Mesenchymal stem cell (in vitro differentiated cells and primary cell): Measurements from ENCODE around the gene ARAP2.
A peak's percentile ranks its signal among the peaks of the same experiment; 100 is the strongest.

ENCODE experiments used
- DNase-seq: peaks from one replicate; pipeline ENCODE4 v3.0.0-alpha.2; 2013
- H2AFZ ChIP-seq: one replicate; pipeline ENCODE4 v1.6.1; 2013; ENCODE audit warnings: low read depth, mild to moderate bottlenecking, control low read depth, inconsistent platforms, low read length, moderate library complexity
- H2AK5ac ChIP-seq: 2 replicates; pipeline ENCODE4 v1.6.1; 2013; ENCODE audit warnings: low read length, moderate library complexity, mild to moderate bottlenecking, inconsistent platforms; ENCODE audit not compliant: severe bottlenecking
- H2BK120ac ChIP-seq: one replicate; pipeline ENCODE4 v1.6.1; 2013; ENCODE audit warnings: low read depth, mild to moderate bottlenecking, inconsistent platforms, low read length, moderate library complexity
- H2BK12ac ChIP-seq, 2 experiments: one replicate each; pipeline ENCODE4 v1.6.1; 2013; ENCODE audit warnings: inconsistent platforms in 2 of 2, low read length in 2 of 2, mild to moderate bottlenecking in 2 of 2, moderate library complexity in 2 of 2, control low read depth in 1 of 2
- H2BK15ac ChIP-seq: one replicate; pipeline ENCODE4 v1.6.1; 2013; ENCODE audit warnings: mild to moderate bottlenecking, low read depth, inconsistent platforms; ENCODE audit not compliant: poor library complexity, severe bottlenecking
- H2BK5ac ChIP-seq: 2 replicates; pipeline ENCODE4 v1.6.1; 2013; ENCODE audit warnings: low read depth, mild to moderate bottlenecking, low read length, control low read depth, inconsistent platforms; ENCODE audit not compliant: poor library complexity, severe bottlenecking
- H3K14ac ChIP-seq, 2 experiments: one replicate each; pipeline ENCODE4 v1.6.1; 2013; ENCODE audit warnings: inconsistent platforms in 2 of 2, low read length in 2 of 2, control low read depth in 1 of 2, mild to moderate bottlenecking in 1 of 2, moderate library complexity in 1 of 2
- H3K18ac ChIP-seq, 2 experiments: one replicate each; pipeline ENCODE4 v1.6.1; 2013; ENCODE audit warnings: inconsistent platforms in 2 of 2, low read length in 2 of 2, control low read depth in 1 of 2, low read depth in 1 of 2, mild to moderate bottlenecking in 1 of 2
- H3K23ac ChIP-seq, 2 experiments: one replicate each; pipeline ENCODE4 v1.6.1; 2013; ENCODE audit warnings: inconsistent platforms in 2 of 2, low read length in 2 of 2, mild to moderate bottlenecking in 2 of 2, moderate library complexity in 2 of 2, control low read depth in 1 of 2
- H3K27ac ChIP-seq: 2 replicates; pipeline ENCODE4 v1.5.1; 2013; ENCODE audit warnings: mild to moderate bottlenecking, moderate library complexity, low read length, control low read depth, inconsistent platforms; ENCODE audit not compliant: poor library complexity, severe bottlenecking
- H3K27me3 ChIP-seq, 2 experiments: 2 replicates each; pipeline versions ENCODE4 v1.6.1 to v1.7.0; 2013; ENCODE audit warnings: low read length in 2 of 2, mild to moderate bottlenecking in 2 of 2, moderate library complexity in 2 of 2, control low read depth in 1 of 2, inconsistent platforms in 1 of 2; ENCODE audit not compliant: control insufficient read depth in 1 of 2, insufficient read depth in 1 of 2
- H3K36me3 ChIP-seq, 2 experiments: 2 replicates each; pipeline versions ENCODE4 v1.6.1 to v1.7.0; 2013; ENCODE audit warnings: low read length in 2 of 2, control low read depth in 1 of 2, inconsistent platforms in 1 of 2, low read depth in 1 of 2, mild to moderate bottlenecking in 1 of 2; ENCODE audit not compliant: insufficient read depth in 2 of 2, control insufficient read depth in 1 of 2
- H3K4ac ChIP-seq, 2 experiments: one replicate each; pipeline ENCODE4 v1.6.1; 2013; ENCODE audit warnings: inconsistent platforms in 2 of 2, low read length in 2 of 2, mild to moderate bottlenecking in 2 of 2, moderate library complexity in 2 of 2, control low read depth in 1 of 2, low read depth in 1 of 2
- H3K4me1 ChIP-seq: 2 replicates; pipeline ENCODE4 v1.6.1; 2013; ENCODE audit warnings: low read depth, low read length, control low read depth; ENCODE audit not compliant: control insufficient read depth, insufficient read depth
- H3K4me2 ChIP-seq: 2 replicates; pipeline ENCODE4 v1.6.1; 2013; ENCODE audit warnings: low read length, mild to moderate bottlenecking, inconsistent platforms; ENCODE audit not compliant: poor library complexity, severe bottlenecking
- H3K4me3 ChIP-seq, 2 experiments: 2 replicates each; pipeline versions ENCODE4 v1.5.1 to v1.7.0; 2013; ENCODE audit warnings: low read length in 2 of 2, mild to moderate bottlenecking in 2 of 2, control low read depth in 1 of 2, low read depth in 1 of 2; ENCODE audit not compliant: insufficient read depth in 1 of 2
- H3K79me1 ChIP-seq: replicated peaks from 2 replicates; pipeline ENCODE4 v1.6.1; 2013; ENCODE audit warnings: mild to moderate bottlenecking, control low read depth, low read length, inconsistent platforms; ENCODE audit not compliant: poor library complexity, severe bottlenecking
- H3K9ac ChIP-seq: 2 replicates; pipeline ENCODE4 v1.7.0; 2013; ENCODE audit warnings: mild to moderate bottlenecking, low read length, moderate library complexity
- H3K9me3 ChIP-seq: 2 replicates; pipeline ENCODE4 v1.7.0; 2013; ENCODE audit warnings: mild to moderate bottlenecking, low read length; ENCODE audit not compliant: control insufficient read depth
- H4K8ac ChIP-seq: one replicate; pipeline ENCODE4 v1.6.1; 2013; ENCODE audit warnings: inconsistent platforms, mild to moderate bottlenecking, low read length, moderate library complexity
- H4K91ac ChIP-seq: one replicate; pipeline ENCODE4 v1.6.1; 2013; ENCODE audit warnings: mild to moderate bottlenecking, low read length, inconsistent platforms
- WGBS: methylation state at CpG from one replicate; pipeline ENCODE4 v1.1.7; 2013; ENCODE audit warnings: mixed read lengths; 5-methylcytosine and 5-hydroxymethylcytosine counted together

ARAP2 gene

DNA sequence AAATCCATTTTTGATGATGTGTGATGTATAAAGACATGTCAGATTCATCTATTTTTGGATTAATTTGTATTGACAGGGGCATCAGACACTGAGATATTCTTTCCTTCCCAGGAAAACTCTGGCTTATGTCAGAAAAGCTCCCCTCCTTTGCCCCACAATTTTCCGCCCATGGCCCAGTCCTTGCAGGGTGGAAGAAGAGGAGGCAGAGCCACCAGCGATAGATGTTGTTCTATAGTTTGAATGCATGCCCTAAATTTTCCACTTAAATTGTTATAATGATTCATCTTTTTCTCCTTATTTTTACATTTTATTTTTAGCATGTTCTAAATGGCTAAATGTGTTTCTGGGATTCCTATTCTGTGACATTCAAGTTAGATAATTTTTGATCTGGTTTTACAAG lies 149.3 kb downstream of the ARAP2 start:
- Histone ChIP-seq H2AFZ (no peak overlapping the region), H3K18ac (no peak overlapping the region), H3K14ac (no peak overlapping the region), H2AK5ac (no peak overlapping the region), H3K4me1 (no peaks in the 10 kb centered on the region), H3K27ac (no peak overlapping the region), H3K4me2 (no peak overlapping the region), H3K36me3 (peaks cover 0 to 3% of the 10 kb centered on the region in 2 experiments), H2BK12ac (no peak overlapping the region), H3K23ac (no peak overlapping the region), H2BK15ac (no peak overlapping the region), H3K27me3 (no peaks in the 10 kb centered on the region), H3K4me3 (no peak overlapping the region), H4K8ac (no peak overlapping the region), H3K9ac (no peak overlapping the region), H4K91ac (no peak overlapping the region), H2BK5ac (no peak overlapping the region), H3K4ac (no peak overlapping the region), H3K9me3 (no peaks in the 10 kb centered on the region), H3K79me1 (no peaks in the 10 kb centered on the region), H2BK120ac (no peak overlapping the region)
- DNase-seq, result no peak
- 80% methylated on average over 1 of the region's 2 CpGs for whole genome bisulfite sequencing

DNA sequence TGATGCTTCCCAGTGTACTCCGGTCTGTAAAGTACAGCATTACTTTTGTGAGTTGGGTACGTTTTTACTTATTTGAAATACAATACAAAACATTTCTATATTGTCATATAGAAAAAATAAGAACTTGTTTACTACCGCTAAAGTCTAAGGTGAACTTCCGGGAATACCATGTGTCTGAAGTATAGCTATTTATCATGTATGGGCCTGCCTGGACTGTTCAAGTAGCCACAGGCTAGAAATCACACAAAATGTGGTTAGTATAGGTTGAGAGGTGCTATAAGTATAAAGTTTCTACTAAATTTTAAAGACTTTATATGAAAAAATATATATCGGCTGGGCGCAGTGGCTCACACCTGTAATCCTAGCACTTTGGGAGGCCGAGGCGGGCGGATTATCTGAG lies 152.3 kb downstream of the ARAP2 start:
- Histone ChIP-seq H3K9me3 (no peaks in the 10 kb centered on the region), H3K4me1 (peaks cover 2% of the 10 kb centered on the region), H2BK15ac (no peak overlapping the region), H2BK5ac (no peak overlapping the region), H3K9ac (no peak overlapping the region), H3K27me3 (no peaks in the 10 kb centered on the region), H3K79me1 (no peaks in the 10 kb centered on the region), H3K14ac (no peak overlapping the region), H3K18ac (no peak overlapping the region), H2AK5ac (no peak overlapping the region), H2BK12ac (no peak overlapping the region), H4K8ac (no peak overlapping the region), H4K91ac (no peak overlapping the region), H3K4me2 (no peak overlapping the region), H3K36me3 (no peaks in the 10 kb centered on the region), H3K4ac (no peak overlapping the region), H3K4me3 (no peak overlapping the region), H2AFZ (no peak overlapping the region), H2BK120ac (no peak overlapping the region), H3K23ac (no peak overlapping the region), H3K27ac (no peak overlapping the region)
- WGBS, result 91% methylated on average over 7 of the region's 9 CpGs
- DNase-seq, result no peak

DNA sequence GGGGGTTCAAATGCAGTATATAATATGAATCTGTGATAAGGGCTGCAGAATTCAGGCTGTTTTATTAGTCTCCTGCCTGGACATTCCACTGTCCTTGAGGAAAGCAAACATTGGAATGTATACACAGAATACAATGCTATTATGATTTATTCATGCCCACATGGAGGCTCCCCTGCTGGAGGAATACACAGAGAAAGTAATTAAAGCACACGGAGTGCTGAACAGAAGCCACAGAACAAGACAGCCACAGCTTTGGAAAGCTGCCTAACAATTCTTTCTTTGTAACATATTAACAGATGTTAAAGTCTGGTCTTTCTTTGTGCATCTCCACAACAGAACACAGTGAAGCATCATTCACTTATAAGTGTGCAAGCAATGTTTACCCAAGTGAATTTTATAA lies 155.8 kb downstream of the ARAP2 start:
- H4K8ac ChIP-seq, result no peak overlapping the region
- no peaks in the 10 kb centered on the region for H3K9me3 ChIP-seq
- H3K14ac ChIP-seq, result no peak overlapping the region
- H2BK120ac ChIP-seq, result no peak overlapping the region
- H3K4me3 ChIP-seq, result no peak overlapping the region
- no peak overlapping the region for H3K18ac ChIP-seq
- H3K36me3 ChIP-seq, result no peaks in the 10 kb centered on the region
- no peak overlapping the region for H4K91ac ChIP-seq
- no peak for DNase-seq
- WGBS, result 8% methylated on average over 1 of the region's 1 CpG
- no peak overlapping the region for H2AFZ ChIP-seq
- no peaks in the 10 kb centered on the region for H3K27me3 ChIP-seq
- no peak overlapping the region for H2AK5ac ChIP-seq
- peaks cover 2% of the 10 kb centered on the region for H3K4me1 ChIP-seq
- no peak overlapping the region for H3K9ac ChIP-seq
- H3K4ac ChIP-seq, result no peak overlapping the region
- no peak overlapping the region for H2BK12ac ChIP-seq
- H2BK15ac ChIP-seq, result no peak overlapping the region
- no peak overlapping the region for H3K23ac ChIP-seq
- H3K27ac ChIP-seq, result peak overlapping the region; percentile 47
- H3K4me2 ChIP-seq, result no peak overlapping the region
- no peaks in the 10 kb centered on the region for H3K79me1 ChIP-seq
- no peak overlapping the region for H2BK5ac ChIP-seq

DNA sequence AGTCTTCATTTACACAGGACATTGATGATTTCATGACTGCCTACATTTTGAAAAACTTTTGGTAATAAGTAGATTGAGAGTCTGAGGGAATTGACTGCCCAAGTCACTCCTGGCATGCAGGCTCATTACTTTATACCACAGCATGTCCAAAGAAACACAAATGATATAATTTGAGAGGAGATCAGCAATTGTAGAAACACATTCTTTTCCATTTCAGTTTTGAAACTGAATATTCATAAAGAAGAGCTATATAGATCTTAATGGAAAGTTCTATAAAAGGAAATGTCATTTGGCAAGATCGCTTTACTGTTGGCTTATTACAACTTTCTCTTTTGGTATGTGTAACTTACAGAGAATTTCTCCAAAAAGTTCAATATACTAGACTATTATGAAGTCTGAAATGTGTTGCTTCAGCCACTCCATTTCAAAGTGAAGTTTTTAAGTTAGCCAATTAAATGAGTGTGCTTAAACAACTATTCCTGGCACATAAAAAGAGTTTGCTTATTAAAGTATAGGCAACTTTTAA lies 158.0 kb downstream of the ARAP2 start:
- no peak overlapping the region for H4K91ac ChIP-seq
- H3K9ac ChIP-seq, result no peak overlapping the region
- H3K4me2 ChIP-seq, result no peak overlapping the region
- no peak overlapping the region for H3K4ac ChIP-seq
- no peak overlapping the region for H2BK12ac ChIP-seq
- H2BK5ac ChIP-seq, result no peak overlapping the region
- no peaks in the 10 kb centered on the region for H3K79me1 ChIP-seq
- no peak overlapping the region for H3K4me3 ChIP-seq
- no peaks in the 10 kb centered on the region for H3K9me3 ChIP-seq
- no peak overlapping the region for H2BK15ac ChIP-seq
- WGBS, result no CpG with 5 or more reads among the region's 1 CpG
- H2AK5ac ChIP-seq, result no peak overlapping the region
- H2AFZ ChIP-seq, result no peak overlapping the region
- no peak overlapping the region for H3K23ac ChIP-seq
- H3K27me3 ChIP-seq, result no peaks in the 10 kb centered on the region
- peaks cover 2% of the 10 kb centered on the region for H3K4me1 ChIP-seq
- H4K8ac ChIP-seq, result no peak overlapping the region
- H3K36me3 ChIP-seq, result peaks cover 0 to 4% of the 10 kb centered on the region in 2 experiments
- H3K14ac ChIP-seq, result no peak overlapping the region
- no peak overlapping the region for H3K27ac ChIP-seq
- no peak overlapping the region for H2BK120ac ChIP-seq
- DNase-seq, result no peak
- no peak overlapping the region for H3K18ac ChIP-seq
